Stimulated activated memory B cell treated with anti-CD40 and anti-IgM and Interleukin-4, amounts not matched to agents 10 μg/mL and 1 μg/mL and 100 μg/mL, for 72 hours (primary cell): ENCODE results near the gene NLRP3.

ENCODE experiments used
- ATAC-seq: fragments of 150-1000 bp; cut with Tn5 transposase; 2 replicates; pipeline ENCODE4 v1.10.0; 2021
- H3K27ac Mint-ChIP-seq: one replicate; pipeline ENCODE4 v1.8.0; 2022; ENCODE audit warnings: mild to moderate bottlenecking, mixed read lengths
- H3K27me3 Mint-ChIP-seq: one replicate; pipeline ENCODE4 v1.8.0; 2022; ENCODE audit warnings: mixed read lengths
- H3K36me3 Mint-ChIP-seq: one replicate; pipeline ENCODE4 v1.8.0; 2022; ENCODE audit warnings: mixed read lengths
- H3K4me1 Mint-ChIP-seq: one replicate; pipeline ENCODE4 v1.8.0; 2022; ENCODE audit warnings: mixed read lengths
- H3K4me3 Mint-ChIP-seq: one replicate; pipeline ENCODE4 v1.8.0; 2022; ENCODE audit warnings: mild to moderate bottlenecking, moderate library complexity, mixed read lengths
- H3K9me3 Mint-ChIP-seq: one replicate; pipeline ENCODE4 v1.8.0; 2022; ENCODE audit warnings: mixed read lengths

Gene NLRP3

DNA sequence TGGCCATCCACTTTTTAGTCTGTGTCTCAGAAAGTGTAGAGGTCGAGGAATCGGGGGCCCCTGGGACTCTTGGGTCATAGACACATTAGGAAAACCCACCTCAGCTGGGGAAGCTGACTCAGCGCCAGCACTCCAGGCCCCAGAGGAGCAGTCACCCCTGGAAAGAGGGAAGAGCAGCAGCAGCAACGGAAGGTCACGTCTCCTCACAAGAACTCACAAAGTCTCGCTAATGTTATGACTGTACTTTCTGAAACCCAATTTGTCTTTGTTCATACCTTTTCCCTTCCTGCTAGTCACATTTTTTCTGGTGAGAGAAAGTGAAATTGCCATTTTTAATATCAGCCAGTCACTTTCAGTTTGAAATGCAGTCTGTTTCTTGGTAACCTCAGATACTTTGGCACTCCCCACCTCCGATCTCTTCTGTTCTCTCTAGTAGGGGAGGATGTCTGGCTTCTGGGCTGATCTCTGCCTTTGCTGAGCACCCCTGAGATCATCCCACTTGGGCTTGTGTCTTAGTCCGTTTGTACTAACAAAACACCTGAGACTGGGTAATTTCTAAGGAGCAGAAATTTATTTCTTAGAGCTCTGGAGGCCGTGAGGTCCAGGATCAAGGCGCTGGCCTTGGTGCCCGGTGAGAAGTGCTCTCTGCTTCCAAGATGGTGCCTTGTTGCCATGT lies 6.0 kb upstream of the NLRP3 start:
- no peaks in the 10 kb centered on the region for H3K27me3 Mint-ChIP-seq
- no peaks in the 10 kb centered on the region for H3K9me3 Mint-ChIP-seq
- H3K4me3 Mint-ChIP-seq = peak overlapping the region; percentile 33
- H3K27ac Mint-ChIP-seq = peak overlapping the region; percentile 11
- peak; percentile 90 for ATAC-seq
- no peaks in the 10 kb centered on the region for H3K36me3 Mint-ChIP-seq
- H3K4me1 Mint-ChIP-seq = peaks cover 36% of the 10 kb centered on the region

DNA sequence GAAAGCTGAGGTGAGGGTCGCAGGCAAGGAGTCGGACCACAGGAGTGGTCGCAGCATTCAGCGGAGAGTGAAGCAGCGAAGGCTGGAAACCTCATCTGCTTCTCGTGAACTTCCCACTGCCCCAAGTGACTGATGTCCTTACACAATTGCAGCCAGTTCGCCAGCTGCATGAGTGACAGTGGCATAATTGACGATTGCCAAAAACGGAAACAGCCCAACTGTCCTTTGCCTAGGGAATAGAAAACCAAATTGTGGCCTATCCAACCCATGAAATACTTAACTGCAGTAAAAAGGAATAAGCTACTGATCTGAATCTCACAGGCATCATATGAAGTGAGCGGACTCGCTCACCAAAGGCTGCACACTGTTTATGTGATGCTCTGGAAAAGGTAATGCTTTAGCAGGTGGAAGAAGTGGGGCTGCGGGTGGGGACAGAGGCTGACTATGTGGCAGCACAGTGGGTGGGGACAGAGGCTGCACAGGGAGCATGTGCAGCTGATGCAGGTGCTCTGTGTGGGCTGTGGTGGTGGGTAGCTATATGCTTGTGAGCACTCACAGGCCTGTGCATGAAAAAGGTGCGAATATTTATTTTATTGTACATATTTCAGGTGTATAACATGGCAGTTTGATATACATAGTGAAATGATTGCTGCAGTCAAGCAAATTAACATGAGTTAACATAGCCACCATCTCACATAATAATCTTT lies 4.2 kb upstream of the NLRP3 start:
- no peaks in the 10 kb centered on the region for H3K36me3 Mint-ChIP-seq
- H3K27ac Mint-ChIP-seq = no peak overlapping the region
- no peaks in the 10 kb centered on the region for H3K27me3 Mint-ChIP-seq
- peaks cover 54% of the 10 kb centered on the region for H3K4me1 Mint-ChIP-seq
- H3K4me3 Mint-ChIP-seq = no peak overlapping the region
- H3K9me3 Mint-ChIP-seq = no peaks in the 10 kb centered on the region
- no peak for ATAC-seq

GRCh38 chr1:247417831-247418230 lies 1.9 kb downstream of the NLRP3 start:
- Mint-ChIP-seq H3K27me3 (no peaks in the 10 kb centered on the region), H3K27ac (no peak overlapping the region), H3K9me3 (no peaks in the 10 kb centered on the region), H3K4me3 (no peak overlapping the region), H3K4me1 (peaks cover 31% of the 10 kb centered on the region), H3K36me3 (no peaks in the 10 kb centered on the region)
- ATAC-seq = no peak

DNA sequence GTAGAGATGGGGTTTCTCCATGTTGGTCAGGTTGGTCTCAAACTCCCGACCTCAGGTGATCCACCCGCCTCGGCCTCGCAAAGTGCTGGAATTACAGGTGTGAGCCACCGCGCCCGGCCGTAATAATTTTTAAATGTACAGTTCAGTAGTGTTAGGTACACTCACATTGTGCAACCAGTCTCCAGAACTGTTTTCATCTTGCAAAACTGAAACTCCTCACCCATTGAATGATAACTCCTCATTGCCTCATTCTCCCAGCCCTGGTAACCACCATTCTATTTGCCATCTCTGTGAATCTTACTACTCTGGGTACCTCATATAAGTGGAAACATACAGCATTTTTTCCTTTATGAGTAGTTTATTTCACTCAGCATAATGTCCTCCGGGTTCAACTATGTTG lies 3.4 kb downstream of the NLRP3 start:
- Mint-ChIP-seq H3K4me3 (no peak overlapping the region), H3K4me1 (peaks cover 31% of the 10 kb centered on the region)
- no peak for ATAC-seq

DNA sequence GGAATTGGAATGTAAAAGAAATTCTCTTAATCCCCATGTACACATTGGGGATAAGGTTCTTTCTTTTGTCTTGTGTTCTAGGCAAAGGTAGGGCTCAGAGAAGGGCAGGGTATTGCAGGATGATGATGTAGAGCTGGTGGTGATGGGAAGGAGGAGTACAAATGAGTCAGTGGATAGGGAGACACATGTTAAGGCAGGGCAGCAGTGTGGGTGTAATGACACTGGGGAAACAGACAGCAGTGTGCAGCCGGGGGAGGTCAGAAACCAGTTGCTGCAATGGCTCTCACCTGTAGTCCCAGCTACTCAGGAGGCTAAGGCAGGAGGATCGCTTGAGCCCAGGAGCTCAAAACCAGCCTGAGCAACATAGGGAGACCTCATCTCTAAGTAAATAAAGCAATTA lies 5.1 kb downstream of the NLRP3 start:
- Mint-ChIP-seq H3K4me1 (peaks cover 18% of the 10 kb centered on the region), H3K9me3 (no peaks in the 10 kb centered on the region), H3K27me3 (no peaks in the 10 kb centered on the region), H3K4me3 (no peak overlapping the region), H3K27ac (no peak overlapping the region), H3K36me3 (peaks cover 7% of the 10 kb centered on the region)
- ATAC-seq = no peak

More for the DNA sequence above, 3.4 kb downstream of the NLRP3 start:
- no peaks in the 10 kb centered on the region for H3K9me3 Mint-ChIP-seq
- no peak overlapping the region for H3K27ac Mint-ChIP-seq
- peaks cover 7% of the 10 kb centered on the region for H3K36me3 Mint-ChIP-seq
- no peaks in the 10 kb centered on the region for H3K27me3 Mint-ChIP-seq

DNA sequence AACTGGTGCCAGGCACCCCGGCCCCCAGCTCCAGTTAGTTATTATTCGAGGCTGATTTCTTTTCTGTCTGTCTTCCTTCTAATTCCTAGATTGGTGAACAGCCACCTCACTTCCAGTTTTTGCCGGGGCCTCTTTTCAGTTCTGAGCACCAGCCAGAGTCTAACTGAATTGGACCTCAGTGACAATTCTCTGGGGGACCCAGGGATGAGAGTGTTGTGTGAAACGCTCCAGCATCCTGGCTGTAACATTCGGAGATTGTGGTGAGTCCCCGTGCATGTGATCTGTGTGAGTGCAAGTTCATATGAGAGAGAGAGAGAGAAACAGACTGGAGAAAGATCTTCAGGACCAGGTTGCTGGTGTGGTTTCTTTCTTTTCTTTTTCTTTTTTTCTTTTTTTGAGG lies 13.5 kb downstream of the NLRP3 start:
- H3K27me3 Mint-ChIP-seq = no peaks in the 10 kb centered on the region
- no peak overlapping the region for H3K27ac Mint-ChIP-seq
- no peak for ATAC-seq
- peaks cover 15% of the 10 kb centered on the region for H3K4me1 Mint-ChIP-seq
- no peaks in the 10 kb centered on the region for H3K9me3 Mint-ChIP-seq
- H3K4me3 Mint-ChIP-seq = no peak overlapping the region
- peaks cover 5% of the 10 kb centered on the region for H3K36me3 Mint-ChIP-seq

GRCh38 chr1:247430434-247430833 lies 14.5 kb downstream of the NLRP3 start:
- Mint-ChIP-seq H3K9me3 (no peaks in the 10 kb centered on the region), H3K4me1 (peaks cover 20% of the 10 kb centered on the region), H3K4me3 (no peak overlapping the region), H3K27me3 (no peaks in the 10 kb centered on the region), H3K27ac (peak overlapping the region; percentile 37), H3K36me3 (peaks cover 5% of the 10 kb centered on the region)
- peak; percentile 81 for ATAC-seq

- ATAC-seq = no peak
- Mint-ChIP-seq H3K27me3 (no peaks in the 10 kb centered on the region), H3K4me3 (no peak overlapping the region), H3K36me3 (peaks cover 5% of the 10 kb centered on the region), H3K4me1 (peaks cover 26% of the 10 kb centered on the region), H3K9me3 (no peaks in the 10 kb centered on the region), H3K27ac (no peak overlapping the region)
Measured at GRCh38 chr1:247431643-247432042, 15.7 kb downstream of the NLRP3 start.

DNA sequence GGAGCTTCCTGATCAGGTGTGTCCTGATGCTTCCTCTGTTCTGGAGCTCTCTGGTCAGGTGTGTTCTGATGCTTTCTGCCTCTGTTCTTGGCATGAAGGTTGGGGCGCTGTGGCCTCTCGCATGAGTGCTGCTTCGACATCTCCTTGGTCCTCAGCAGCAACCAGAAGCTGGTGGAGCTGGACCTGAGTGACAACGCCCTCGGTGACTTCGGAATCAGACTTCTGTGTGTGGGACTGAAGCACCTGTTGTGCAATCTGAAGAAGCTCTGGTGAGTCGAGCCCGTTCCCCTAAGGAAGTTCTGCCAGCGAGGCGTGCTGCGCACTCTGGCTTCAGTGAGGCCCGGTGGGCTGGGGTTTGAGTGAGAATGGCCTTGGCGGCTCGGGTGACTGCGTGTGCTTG lies 18.0 kb downstream of the NLRP3 start:
- ATAC-seq = no peak
- H3K27ac Mint-ChIP-seq = no peak overlapping the region
- H3K9me3 Mint-ChIP-seq = peaks cover 3% of the 10 kb centered on the region
- H3K4me3 Mint-ChIP-seq = no peak overlapping the region
- no peaks in the 10 kb centered on the region for H3K27me3 Mint-ChIP-seq
- peaks cover 5% of the 10 kb centered on the region for H3K36me3 Mint-ChIP-seq
- H3K4me1 Mint-ChIP-seq = peaks cover 46% of the 10 kb centered on the region

DNA sequence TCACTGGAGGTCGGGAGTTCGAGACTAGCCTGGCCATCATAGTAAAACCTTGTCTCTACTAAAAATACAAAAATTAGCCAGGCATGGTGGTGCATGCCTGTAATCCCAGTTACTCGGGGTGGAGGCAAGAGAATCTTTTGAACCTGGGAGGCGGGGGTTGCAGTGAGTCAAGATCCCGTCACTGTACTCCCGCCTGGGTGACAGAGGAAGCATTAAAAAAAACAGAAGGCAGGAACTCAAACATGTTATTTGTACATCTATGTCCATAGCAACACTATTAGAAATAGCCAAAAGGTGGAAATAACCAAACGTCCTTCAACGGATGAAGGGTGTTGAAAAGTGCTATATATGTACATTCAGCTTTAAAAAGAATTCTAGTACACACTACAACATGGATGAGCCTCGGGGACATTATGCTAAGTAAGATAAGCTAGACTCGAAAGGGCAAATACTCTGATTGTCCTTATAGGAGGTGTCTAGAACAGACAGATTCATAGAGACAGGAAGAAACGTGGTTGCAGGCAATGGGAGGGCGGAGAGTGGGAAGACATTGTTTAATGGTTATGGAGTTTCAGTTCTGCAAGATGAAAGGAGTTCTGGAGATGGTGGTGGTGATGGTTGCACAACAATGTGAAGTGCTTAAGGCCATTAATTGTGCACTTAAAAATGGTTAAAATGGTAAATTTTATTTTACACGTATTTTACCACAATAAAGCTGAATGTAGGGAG lies 19.2 kb downstream of the NLRP3 start:
- H3K36me3 Mint-ChIP-seq = peaks cover 5% of the 10 kb centered on the region
- no peak overlapping the region for H3K27ac Mint-ChIP-seq
- ATAC-seq = no peak
- H3K4me3 Mint-ChIP-seq = no peak overlapping the region
- H3K4me1 Mint-ChIP-seq = peaks cover 53% of the 10 kb centered on the region
- H3K9me3 Mint-ChIP-seq = peaks cover 3% of the 10 kb centered on the region
- no peaks in the 10 kb centered on the region for H3K27me3 Mint-ChIP-seq

DNA sequence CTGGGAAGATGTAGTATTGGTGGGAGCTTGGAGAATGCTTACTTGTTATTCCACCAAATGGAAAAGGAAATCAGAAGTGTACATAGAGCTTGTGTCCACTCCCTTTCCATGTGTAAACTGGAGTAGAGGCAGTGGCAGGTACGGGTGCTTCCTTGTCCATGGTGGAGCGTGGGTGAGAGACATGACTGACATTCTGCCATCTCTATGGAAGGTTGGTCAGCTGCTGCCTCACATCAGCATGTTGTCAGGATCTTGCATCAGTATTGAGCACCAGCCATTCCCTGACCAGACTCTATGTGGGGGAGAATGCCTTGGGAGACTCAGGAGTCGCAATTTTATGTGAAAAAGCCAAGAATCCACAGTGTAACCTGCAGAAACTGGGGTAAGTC lies 19.8 kb downstream of the NLRP3 start:
- peaks cover 53% of the 10 kb centered on the region for H3K4me1 Mint-ChIP-seq
- H3K27me3 Mint-ChIP-seq = no peaks in the 10 kb centered on the region
- H3K9me3 Mint-ChIP-seq = peaks cover 3% of the 10 kb centered on the region
- ATAC-seq = no peak
- H3K27ac Mint-ChIP-seq = no peak overlapping the region
- H3K4me3 Mint-ChIP-seq = no peak overlapping the region
- peaks cover 5% of the 10 kb centered on the region for H3K36me3 Mint-ChIP-seq

DNA sequence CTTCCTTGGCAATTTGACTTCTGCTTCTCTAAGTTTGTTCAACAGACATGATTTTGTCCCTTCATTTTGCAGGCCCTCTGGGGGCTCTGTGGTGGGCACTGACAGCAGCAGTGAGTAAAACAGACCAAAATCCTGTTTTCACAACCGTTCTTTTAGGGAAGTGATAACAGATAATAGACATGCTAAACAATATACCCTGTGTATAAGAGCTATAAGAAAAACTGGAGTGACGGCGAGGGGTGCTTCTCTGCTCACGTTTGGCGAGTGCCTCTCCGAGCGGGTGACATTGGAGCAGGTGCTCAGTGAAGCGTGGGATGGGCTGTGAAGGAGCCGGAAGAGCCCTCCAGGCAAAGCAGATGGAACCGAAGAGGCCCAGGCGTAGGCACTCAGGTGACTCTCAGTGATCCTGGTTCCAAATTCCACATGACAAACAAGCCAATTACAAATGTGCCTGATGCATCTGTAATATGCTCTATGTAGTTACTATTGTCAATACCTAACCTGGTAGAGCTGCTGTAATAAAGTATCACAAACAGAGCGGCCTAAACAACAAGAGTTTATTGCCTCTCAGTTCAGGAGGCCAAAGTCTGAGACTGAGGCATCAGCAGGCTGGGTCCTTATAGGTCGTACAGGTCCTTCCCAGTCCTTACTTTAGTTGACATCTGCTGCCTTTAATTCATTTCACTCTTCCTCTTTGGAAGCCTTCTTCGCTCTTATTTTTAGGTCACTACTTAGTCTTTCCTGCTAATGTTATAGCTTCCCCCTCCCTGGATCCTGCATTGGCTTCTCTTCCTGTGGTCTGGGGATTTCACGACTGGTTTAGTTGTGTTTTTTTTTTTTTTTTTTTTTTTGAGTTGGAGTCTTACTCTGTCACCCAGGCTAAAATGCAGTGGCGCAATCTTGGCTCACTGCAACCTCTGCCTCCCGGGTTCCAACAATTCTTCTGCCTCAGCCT lies 21.9 kb downstream of the NLRP3 start:
- no peaks in the 10 kb centered on the region for H3K36me3 Mint-ChIP-seq
- H3K27ac Mint-ChIP-seq = peak overlapping the region; percentile 52
- H3K27me3 Mint-ChIP-seq = no peaks in the 10 kb centered on the region
- peaks cover 51% of the 10 kb centered on the region for H3K4me1 Mint-ChIP-seq
- H3K9me3 Mint-ChIP-seq = peaks cover 3% of the 10 kb centered on the region
- peak overlapping the region; percentile 8 for H3K4me3 Mint-ChIP-seq
- peak; percentile 67 for ATAC-seq

DNA sequence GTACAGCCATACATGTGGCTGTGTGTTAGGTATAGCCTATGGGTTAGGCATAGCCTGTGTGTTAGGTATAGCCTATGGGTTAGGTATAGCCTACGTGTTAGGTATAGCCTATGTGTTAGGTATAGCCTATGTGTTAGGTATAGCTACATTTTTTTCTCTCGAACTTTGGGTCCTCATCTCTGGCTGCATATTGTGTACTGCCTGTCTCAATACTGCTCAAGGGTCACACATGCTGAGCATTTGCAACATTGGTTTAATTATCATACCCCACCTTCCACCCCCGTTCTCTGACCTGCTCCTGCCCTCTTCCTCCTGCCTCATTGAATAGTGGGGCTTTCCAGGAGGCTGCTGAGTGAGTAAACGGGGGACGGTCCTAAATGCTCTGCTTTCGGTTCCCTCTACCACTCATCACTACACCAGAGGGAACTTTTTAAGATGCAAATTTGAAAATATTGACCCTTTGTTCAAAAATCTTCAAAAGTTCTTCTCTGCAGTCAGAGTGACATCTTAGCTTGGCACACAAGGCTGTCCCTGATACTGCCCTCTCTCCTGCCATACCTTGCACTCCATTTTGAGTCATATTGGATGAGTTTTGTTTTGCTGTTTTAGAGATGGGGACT lies 24.1 kb downstream of the NLRP3 start:
- Mint-ChIP-seq H3K27me3 (no peaks in the 10 kb centered on the region), H3K36me3 (no peaks in the 10 kb centered on the region), H3K4me3 (no peak overlapping the region), H3K4me1 (peaks cover 50% of the 10 kb centered on the region), H3K27ac (peak overlapping the region; percentile 87), H3K9me3 (peaks cover 3% of the 10 kb centered on the region)
- ATAC-seq = peak; percentile 99

DNA sequence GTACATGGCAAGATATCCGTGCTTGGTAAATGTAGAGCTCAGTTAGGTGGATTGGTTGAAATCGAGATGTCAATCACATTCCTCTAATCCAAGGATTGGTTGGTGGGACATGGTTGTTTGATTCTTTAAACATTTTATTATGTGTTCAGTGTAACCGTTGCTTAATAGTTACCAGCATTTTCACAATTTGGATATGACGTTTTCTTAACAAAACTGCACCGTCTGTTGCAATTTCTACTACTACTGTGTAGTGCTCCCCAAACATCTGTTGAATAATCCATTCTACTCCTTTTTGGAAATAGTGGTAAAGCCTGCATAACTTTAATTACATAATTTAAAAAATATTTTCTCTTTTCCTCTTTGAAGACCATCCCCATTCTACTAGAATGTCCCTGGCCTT lies 25.6 kb downstream of the NLRP3 start:
- no peak for ATAC-seq
- peaks cover 47% of the 10 kb centered on the region for H3K4me1 Mint-ChIP-seq
- peak overlapping the region; percentile 87 for H3K27ac Mint-ChIP-seq
- H3K9me3 Mint-ChIP-seq = peaks cover 10% of the 10 kb centered on the region
- H3K36me3 Mint-ChIP-seq = peaks cover 12% of the 10 kb centered on the region
- no peaks in the 10 kb centered on the region for H3K27me3 Mint-ChIP-seq
- no peak overlapping the region for H3K4me3 Mint-ChIP-seq
